Choroid plexus epithelial cell (primary cell): ENCODE results near the gene SPECC1.

Source experiments
- DNase-seq: peaks from one replicate; pipeline ENCODE4 v3.0.0-alpha.2; 2010; ENCODE audit warnings: low read depth
- H3K4me3 ChIP-seq: 2 replicates; pipeline ENCODE4 v1.5.1; 2011; ENCODE audit warnings: low read depth, mild to moderate bottlenecking, control low read depth, low read length, moderate library complexity
- TF ChIP-seq, protein P1 (sequence below): conservative IDR thresholded peaks from 2 replicates; pipeline ENCODE4 v1.5.1; 2011; ENCODE audit warnings: low read depth, mild to moderate bottlenecking, control low read depth, inconsistent platforms, low read length, moderate library complexity

The SPECC1 gene

DNA sequence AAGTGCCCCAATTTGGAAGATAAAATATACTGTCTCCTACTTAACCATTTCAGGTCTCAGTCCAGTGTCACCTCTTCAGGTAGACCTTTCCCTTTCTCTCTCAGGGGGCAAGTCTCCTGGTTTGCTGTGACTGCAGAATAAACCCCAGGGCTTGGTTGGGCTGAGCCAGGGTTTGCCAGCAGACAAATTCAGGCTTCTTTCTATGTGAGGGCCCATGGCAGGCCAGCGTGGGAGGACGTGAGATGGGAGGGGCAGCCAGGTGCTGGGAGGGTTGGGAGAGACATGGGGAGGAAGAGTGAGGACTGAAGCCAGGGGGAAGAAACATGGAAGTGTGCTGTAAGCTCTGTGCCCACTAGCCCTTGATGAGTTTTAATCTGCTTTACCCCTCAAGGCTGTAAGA, 163.2 kb downstream of the SPECC1 start:
- TF ChIP-seq, protein P1, sequence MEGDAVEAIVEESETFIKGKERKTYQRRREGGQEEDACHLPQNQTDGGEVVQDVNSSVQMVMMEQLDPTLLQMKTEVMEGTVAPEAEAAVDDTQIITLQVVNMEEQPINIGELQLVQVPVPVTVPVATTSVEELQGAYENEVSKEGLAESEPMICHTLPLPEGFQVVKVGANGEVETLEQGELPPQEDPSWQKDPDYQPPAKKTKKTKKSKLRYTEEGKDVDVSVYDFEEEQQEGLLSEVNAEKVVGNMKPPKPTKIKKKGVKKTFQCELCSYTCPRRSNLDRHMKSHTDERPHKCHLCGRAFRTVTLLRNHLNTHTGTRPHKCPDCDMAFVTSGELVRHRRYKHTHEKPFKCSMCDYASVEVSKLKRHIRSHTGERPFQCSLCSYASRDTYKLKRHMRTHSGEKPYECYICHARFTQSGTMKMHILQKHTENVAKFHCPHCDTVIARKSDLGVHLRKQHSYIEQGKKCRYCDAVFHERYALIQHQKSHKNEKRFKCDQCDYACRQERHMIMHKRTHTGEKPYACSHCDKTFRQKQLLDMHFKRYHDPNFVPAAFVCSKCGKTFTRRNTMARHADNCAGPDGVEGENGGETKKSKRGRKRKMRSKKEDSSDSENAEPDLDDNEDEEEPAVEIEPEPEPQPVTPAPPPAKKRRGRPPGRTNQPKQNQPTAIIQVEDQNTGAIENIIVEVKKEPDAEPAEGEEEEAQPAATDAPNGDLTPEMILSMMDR = no peak
- no peak for DNase-seq

GRCh38 chr17:20173091-20173490, 163.9 kb downstream of the SPECC1 start:
- TF ChIP-seq, protein P1 = no peak
- H3K4me3 ChIP-seq = no peak overlapping the region
- peak; percentile 51 for DNase-seq

More for the DNA sequence above, 163.2 kb downstream of the SPECC1 start:
- no peak overlapping the region for H3K4me3 ChIP-seq

- no peak overlapping the region for H3K4me3 ChIP-seq
Observed at GRCh38 chr17:20174588-20175265, 165.6 kb downstream of the SPECC1 start.

DNA sequence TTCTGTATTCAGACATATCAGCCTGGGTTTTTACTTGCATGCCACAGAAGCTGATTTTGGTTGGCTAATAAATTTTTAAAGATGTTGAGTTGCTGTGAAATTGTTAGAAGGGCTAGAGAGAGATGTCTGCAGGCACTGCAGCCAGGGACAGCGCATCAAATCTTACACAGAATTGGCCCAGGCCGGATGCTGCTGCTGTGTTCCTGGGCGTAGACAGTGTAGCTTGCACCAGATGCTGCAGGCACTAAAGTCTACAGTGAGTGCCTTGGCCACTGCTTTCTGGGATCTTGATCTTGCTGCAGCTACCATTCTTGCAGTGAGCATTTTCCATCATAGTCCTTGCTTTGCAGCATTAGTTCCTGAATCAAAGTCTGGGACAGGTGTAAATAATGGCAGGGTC, 169.9 kb downstream of the SPECC1 start:
- H3K4me3 ChIP-seq = no peak overlapping the region
- TF ChIP-seq, protein P1 = no peak
- DNase-seq = no peak

More at GRCh38 chr17:20174588-20175265, 165.6 kb downstream of the SPECC1 start:
- peak; percentile 63 for DNase-seq
- TF ChIP-seq, protein P1 = no peak

- TF ChIP-seq, protein P1 = no peak
- DNase-seq = no peak
- H3K4me3 ChIP-seq = no peak overlapping the region
Observed at GRCh38 chr17:20180661-20181060, 171.5 kb downstream of the SPECC1 start.

GRCh38 chr17:20184181-20184580, 175.0 kb downstream of the SPECC1 start:
- no peak for DNase-seq
- H3K4me3 ChIP-seq = no peak overlapping the region
- TF ChIP-seq, protein P1 = no peak

DNA sequence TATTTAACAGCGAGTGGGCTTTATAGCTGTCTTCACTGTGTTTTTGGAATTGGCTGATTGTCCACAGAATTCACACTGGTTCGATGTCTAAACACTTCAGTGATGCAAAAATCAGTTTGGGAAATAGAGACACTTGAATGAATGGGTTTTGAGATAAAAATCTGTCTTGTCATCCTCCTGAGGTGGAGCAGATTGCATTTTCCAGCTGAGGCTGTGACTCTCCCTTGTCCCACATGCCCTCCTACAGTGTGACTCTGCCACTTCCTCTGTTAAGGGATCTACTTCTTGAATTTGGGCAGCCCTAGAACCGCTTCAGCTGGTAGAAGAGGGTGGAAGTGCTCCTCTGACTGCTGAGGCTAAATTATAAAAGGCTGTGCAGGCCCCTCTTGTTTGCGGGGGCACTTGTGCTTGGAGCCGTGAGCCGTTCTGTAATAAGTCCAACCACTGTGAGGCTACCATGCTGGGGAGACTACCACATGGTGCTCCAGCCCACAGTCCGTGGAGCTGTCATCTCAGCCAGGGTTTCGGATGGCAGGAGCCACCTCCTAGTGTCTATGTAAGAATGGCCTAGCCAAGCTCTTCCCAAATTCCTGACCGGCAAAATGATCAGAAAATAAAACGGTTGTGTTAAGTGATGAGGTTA, 175.9 kb downstream of the SPECC1 start:
- TF ChIP-seq, protein P1 = no peak
- H3K4me3 ChIP-seq = no peak overlapping the region
- no peak for DNase-seq
